ENCODE measurements around the gene PAX2.

Gene PAX2

DNA sequence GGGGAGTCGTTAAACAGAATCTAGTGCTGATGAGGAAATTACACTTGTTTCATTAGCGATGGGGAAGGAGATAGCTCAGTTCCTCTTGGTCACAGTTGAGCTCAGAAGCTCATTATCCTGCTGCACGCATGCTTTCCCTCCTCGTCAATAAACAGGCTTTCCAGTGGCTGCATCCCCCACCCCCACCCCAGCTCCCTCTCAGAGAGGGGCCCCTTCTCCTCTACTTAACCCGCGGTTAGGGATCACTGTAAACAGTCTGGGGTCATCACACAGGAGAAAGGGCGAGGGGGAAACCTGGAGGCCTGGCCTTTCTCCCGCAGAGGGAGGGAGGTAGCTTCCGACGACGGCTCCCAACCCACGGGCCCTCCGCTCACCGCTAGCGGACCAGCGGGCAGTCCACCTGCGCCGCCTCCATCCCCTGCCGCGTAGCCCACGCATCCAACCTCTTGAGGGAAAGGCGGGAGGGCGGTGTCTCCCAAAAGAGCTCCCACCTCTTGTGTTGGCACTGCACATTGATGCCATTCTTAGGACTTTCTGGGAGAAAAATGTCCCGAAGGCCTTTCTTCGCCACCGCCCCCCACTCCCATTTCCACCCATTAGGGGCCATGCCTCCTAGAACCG, 80.8 kb downstream of the PAX2 start:
- no peak for DNase-seq

- no peak for DNase-seq
These were observed 81.2 kb downstream of the PAX2 start for GRCh38 chr10:100826661-100826982.

DNA sequence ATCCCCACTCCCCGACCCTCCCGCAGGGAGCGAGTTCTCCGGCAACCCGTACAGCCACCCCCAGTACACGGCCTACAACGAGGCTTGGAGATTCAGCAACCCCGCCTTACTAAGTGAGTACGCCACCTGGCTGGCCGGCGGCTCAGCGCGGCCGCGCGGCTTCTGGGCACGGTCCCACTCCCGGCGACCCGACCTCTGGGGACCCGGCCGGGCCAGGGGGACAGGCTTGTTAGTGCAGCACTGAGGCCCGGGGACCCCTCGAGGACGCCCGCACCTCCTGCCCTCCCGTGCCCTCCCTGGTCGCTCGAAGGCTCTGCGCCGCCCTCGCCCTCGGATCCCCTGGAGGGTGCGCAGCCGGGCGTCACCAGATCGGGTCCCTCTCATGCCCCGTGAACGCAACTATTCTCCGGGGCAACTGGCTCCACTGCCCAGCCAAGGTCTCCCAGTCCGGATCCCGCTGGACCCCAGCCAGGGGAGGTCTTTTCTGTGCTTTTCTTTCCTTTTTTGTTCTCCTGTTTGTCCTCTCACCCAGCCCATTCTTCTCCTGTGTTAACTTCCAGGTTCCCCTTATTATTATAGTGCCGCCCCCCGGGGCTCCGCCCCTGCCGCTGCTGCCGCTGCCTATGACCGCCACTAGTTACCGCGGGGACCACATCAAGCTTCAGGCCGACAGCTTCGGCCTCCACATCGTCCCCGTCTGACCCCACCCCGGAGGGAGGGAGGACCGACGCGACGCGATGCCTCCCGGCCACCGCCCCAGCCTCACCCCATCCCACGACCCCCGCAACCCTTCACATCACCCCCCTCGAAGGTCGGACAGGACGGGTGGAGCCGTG, 81.8 kb downstream of the PAX2 start:
- no peak for DNase-seq

DNA sequence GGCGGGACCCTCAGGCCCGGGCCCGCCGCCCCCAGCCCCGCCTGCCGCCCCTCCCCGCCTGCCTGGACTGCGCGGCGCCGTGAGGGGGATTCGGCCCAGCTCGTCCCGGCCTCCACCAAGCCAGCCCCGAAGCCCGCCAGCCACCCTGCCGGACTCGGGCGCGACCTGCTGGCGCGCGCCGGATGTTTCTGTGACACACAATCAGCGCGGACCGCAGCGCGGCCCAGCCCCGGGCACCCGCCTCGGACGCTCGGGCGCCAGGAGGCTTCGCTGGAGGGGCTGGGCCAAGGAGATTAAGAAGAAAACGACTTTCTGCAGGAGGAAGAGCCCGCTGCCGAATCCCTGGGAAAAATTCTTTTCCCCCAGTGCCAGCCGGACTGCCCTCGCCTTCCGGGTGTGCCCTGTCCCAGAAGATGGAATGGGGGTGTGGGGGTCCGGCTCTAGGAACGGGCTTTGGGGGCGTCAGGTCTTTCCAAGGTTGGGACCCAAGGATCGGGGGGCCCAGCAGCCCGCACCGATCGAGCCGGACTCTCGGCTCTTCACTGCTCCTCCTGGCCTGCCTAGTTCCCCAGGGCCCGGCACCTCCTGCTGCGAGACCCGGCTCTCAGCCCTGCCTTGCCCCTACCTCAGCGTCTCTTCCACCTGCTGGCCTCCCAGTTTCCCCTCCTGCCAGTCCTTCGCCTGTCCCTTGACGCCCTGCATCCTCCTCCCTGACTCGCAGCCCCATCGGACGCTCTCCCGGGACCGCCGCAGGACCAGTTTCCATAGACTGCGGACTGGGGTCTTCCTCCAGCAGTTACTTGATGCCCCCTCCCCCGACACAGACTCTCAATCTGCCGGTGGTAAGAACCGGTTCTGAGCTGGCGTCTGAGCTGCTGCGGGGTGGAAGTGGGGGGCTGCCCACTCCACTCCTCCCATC, 82.7 kb downstream of the PAX2 start:
- no peak for DNase-seq

DNA sequence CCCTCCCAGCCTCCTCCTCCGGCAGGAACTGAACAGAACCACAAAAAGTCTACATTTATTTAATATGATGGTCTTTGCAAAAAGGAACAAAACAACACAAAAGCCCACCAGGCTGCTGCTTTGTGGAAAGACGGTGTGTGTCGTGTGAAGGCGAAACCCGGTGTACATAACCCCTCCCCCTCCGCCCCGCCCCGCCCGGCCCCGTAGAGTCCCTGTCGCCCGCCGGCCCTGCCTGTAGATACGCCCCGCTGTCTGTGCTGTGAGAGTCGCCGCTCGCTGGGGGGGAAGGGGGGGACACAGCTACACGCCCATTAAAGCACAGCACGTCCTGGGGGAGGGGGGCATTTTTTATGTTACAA, 83.3 kb downstream of the PAX2 start:
- peak; percentile 1 for DNase-seq

DNA sequence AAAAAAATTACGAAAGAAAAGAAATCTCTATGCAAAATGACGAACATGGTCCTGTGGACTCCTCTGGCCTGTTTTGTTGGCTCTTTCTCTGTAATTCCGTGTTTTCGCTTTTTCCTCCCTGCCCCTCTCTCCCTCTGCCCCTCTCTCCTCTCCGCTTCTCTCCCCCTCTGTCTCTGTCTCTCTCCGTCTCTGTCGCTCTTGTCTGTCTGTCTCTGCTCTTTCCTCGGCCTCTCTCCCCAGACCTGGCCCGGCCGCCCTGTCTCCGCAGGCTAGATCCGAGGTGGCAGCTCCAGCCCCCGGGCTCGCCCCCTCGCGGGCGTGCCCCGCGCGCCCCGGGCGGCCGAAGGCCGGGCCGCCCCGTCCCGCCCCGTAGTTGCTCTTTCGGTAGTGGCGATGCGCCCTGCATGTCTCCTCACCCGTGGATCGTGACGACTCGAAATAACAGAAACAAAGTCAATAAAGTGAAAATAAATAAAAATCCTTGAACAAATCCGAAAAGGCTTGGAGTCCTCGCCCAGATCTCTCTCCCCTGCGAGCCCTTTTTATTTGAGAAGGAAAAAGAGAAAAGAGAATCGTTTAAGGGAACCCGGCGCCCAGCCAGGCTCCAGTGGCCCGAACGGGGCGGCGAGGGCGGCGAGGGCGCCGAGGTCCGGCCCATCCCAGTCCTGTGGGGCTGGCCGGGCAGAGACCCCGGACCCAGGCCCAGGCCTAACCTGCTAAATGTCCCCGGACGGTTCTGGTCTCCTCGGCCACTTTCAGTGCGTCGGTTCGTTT, 83.9 kb downstream of the PAX2 start:
- DNase-seq: no peak

DNA sequence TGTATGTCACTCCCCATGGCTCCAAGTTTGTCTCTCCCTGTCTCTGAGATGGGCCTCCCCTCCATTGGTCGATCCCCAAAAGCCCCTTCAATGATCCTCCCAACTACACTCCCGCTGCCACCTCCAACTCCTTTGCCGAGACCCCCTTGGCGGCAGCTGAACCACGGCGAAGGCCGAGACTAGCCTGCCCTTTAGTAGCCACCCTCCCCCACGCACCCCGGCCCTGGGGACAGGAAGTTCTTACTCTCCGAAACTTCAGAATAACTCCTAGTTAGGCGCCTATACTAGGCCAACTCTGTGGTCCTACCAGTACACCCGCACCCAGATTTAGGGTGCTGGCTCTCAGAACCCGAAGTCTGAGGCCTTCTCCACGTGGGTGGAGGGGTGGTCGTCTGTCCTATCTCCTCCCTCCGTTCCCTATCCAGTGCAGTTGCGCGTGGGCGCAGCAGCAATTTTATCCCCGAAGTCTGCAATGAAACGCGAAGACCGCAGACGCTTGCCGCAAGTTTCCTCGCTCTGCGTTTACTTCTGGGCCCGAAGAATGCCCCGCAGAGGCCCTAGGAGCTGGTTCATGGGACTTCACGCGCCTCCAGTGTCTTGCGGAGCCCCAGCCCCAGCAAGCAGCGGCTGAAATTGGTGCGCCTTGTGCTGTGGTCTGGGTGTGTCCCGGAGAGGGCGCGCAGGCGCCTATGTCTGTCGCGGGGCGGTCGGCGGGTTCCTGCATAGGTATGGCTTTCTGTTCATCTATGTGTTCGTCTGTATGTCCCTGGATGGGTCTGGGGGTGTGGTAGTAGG, 84.7 kb downstream of the PAX2 start:
- DNase-seq: no peak

- DNase-seq: no peak
These were observed 85.3 kb downstream of the PAX2 start for GRCh38 chr10:100830728-100831111.

GRCh38 chr10:100831742-100832141, 86.4 kb downstream of the PAX2 start:
- DNase-seq: no peak

DNA sequence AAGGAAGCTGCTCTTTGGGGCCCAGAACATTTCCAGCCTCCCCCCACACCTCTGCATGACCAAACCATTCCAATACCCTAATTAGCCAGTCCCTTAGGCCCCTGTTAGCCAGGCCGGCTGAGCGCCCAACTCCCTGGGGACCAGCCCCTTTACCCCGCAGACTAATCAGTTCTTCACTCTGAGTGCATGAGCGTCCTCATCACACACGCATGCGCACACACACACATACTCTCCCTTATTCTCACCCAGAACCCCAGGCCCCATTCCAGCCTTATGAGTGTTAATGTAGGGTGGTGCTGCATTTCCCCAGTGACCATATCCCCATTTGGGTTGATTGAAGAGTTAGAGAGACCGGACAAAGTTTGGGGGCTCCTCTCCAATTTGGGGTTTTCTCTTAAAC, 90.4 kb downstream of the PAX2 start:
- no peak for DNase-seq

DNA sequence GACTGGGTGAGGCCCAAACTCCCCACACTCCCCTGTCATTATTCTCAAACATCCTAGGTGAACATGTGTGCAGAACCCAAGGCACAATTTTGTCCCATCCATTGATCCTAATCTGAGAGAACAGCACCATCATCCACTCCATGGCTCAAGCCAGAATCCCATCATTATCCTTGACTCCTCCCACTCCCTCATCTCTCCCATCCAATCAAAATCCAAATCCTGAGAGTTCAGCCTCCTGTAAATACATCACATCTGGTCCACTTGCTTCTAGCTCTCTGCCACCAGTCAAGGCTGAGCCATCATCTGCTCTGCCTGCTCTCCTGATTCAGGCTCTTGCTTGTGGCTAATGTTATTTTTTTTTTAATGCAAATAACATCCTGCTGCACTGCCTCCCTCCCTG, 91.5 kb downstream of the PAX2 start:
- no peak for DNase-seq

DNA sequence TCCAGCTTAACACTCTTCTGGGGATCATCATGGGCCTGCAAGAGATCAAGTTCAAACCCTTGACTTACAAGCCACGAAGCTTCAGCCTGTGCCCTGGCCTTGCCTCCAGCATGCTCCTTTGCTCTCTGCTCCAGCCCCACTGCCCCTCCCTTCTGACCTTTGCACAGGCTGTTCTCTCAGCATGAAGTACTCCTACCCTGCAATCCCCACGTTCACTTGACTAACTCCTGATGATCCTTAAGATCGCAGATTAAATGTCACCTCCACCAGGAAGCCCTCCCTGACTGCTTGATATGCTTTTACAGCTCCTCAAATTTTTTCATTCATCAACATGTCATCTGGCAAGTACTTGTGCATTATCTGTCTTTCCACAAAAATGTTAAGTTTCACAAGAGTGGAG, 91.9 kb downstream of the PAX2 start:
- no peak for DNase-seq

- no peak for DNase-seq
These were observed 93.6 kb downstream of the PAX2 start for GRCh38 chr10:100838986-100839385.

GRCh38 chr10:100841528-100841927, 96.1 kb downstream of the PAX2 start:
- DNase-seq: no peak

DNA sequence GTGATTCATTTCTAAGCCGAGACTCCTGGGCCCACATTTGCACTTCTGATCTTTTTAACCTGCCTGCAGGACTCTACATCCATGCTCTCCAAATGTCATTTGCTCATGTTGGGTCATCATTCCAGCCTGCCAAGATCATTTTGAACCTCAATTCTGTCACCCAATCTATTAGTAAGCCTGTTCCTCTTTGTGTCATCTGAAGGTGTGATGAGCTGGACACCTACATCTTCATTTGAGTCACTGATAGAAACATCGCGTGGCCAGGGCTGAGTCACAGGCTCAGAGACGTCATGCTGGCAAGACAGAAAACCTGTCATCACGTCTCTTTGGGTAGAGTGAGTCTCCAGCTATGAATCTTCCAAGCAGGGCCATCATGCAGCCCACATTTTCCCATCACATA, 102.1 kb downstream of the PAX2 start:
- DNase-seq: no peak

- DNase-seq: no peak
These were observed 103.4 kb downstream of the PAX2 start for GRCh38 chr10:100848770-100849169.

GRCh38 chr10:100858261-100858660, 112.9 kb downstream of the PAX2 start:
- no peak for DNase-seq

DNA sequence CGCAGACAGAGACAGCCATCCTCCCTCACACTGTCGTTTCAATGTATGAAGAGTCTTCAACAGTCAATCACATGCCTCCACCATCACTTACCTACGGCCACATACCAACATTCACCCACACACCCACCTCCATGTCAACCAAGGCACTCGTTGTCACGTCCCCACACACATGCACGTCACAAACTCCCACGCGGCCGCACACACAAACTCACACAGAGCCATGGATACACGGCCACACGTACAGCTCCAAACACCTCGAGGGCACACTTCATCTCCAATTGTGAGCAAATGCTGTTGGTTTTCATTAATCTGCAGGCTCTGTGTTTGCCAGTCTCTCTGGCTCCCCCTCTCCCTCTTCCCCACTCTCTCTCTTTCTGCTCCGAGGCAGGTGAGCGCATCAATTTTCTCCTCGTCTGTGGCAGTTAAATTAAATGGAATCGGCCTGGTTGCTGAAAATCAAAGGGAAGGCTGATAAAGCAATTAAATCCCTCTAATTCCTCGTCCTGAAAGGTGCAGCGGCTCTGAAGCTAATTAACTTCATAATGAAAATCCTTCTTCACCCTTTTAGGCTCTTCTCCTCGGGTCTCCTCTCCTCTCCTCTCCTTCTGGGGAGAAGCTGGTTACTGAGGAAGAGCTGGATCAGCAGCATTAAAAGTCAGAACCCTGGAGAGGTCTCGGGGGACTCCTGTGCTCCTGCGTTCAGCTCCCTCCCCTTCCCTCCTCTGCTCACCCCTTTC, 113.5 kb downstream of the PAX2 start:
- DNase-seq: no peak

DNA sequence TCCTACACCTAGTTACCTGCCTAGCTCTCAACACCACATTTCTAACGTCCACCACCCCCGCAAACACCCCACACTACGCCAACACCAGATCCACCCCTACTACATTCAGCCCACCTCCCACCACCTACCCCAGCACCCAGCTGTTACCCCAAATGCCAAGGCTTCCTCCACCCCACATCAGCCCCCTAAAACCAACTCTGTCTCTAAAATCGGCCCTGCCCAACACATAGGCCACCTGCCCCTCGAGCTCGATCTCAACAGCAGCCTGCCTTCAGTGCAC, 114.0 kb downstream of the PAX2 start:
- DNase-seq: no peak

GRCh38 chr10:100863433-100863832, 118.1 kb downstream of the PAX2 start:
- no peak for DNase-seq

GRCh38 chr10:100864036-100864885, 118.9 kb downstream of the PAX2 start:
- DNase-seq: no peak
